Measurements from ENCODE around the gene ASCL5. TPM values are rescaled to one million over a fixed set of nuclear protein-coding genes. Genes with fewer than 3 reads are reported as not detected.

The ASCL5 gene
- polyA plus RNA-seq, 1 donor (not counting 4 experiments of a cell fraction or from before 2014, with no cell fraction given) = not detected

GRCh38 chr1:201119206-201120197, 7.5 kb downstream of the ASCL5 start:
- H3K9me3 ChIP-seq (ENCODE audit: control insufficient read depth, low read depth, low read length) = no peaks in the 10 kb centered on the region
- H3K9me1 ChIP-seq (ENCODE audit: control insufficient read depth, extremely low read depth, insufficient read depth, low read length) = no peaks in the 10 kb centered on the region
- peaks cover 8% of the 10 kb centered on the region for H3K4me1 ChIP-seq (ENCODE audit: control insufficient read depth, extremely low read depth, insufficient read depth, low read length)
- no peaks in the 10 kb centered on the region for H3K36me3 ChIP-seq (ENCODE audit: control insufficient read depth in 2 of 2, extremely low read depth in 1 of 2, insufficient read depth in 2 of 2, low read length in 2 of 2)
- no peak overlapping the region for H3K4me2 ChIP-seq (ENCODE audit: control insufficient read depth, extremely low read depth, insufficient read depth, low read depth, low read length)
- dilution Hi-C loops (cut with MboI; ENCODE audit: extremely low pct_ligation_motif_present, low sequenced_read_pairs) = no loop called here
- H4K20me1 ChIP-seq (ENCODE audit: control insufficient read depth, extremely low read depth, insufficient read depth, low read length) = no peaks in the 10 kb centered on the region
- H3K27ac ChIP-seq (ENCODE audit: control insufficient read depth, insufficient read depth, low read length) = no peak overlapping the region
- TF ChIP-seq EZH2 (IDR thresholded peaks at IDR 0.05; ENCODE audit: low read length) (no peak), CTCF (optimal IDR thresholded peaks at IDR 0.05 in 1 of 3, IDR thresholded peaks at IDR 0.05 in 1 of 3, conservative IDR thresholded peaks at IDR 0.05 in 1 of 3; ENCODE audit: extremely low read depth in 1 of 3, insufficient read depth in 2 of 3, low read length in 3 of 3) (peak; percentile 66 to 87 (median 75))
- no peak for DNase-seq (ENCODE audit: low read depth, low spot score)
- no peak overlapping the region for H3K9ac ChIP-seq (ENCODE audit: control insufficient read depth, extremely low read depth, insufficient read depth, low read length)
- no peak for FAIRE-seq
- H3K79me2 ChIP-seq (ENCODE audit: control insufficient read depth, insufficient read depth, low read length) = no peaks in the 10 kb centered on the region
- no peak overlapping the region for H2AFZ ChIP-seq (ENCODE audit: control insufficient read depth, low read length)
- peaks cover 34% of the 10 kb centered on the region for H3K27me3 ChIP-seq (ENCODE audit: control insufficient read depth, extremely low read depth, insufficient read depth, low read length)
- H3K4me3 ChIP-seq (ENCODE audit: control insufficient read depth in 2 of 3, extremely low read depth in 1 of 3, insufficient read depth in 2 of 3, low read depth in 1 of 3, low read length in 3 of 3) = no peak overlapping the region

- Histone ChIP-seq H3K27ac (ENCODE audit: control insufficient read depth, insufficient read depth, low read length) (no peak overlapping the region), H3K36me3 (ENCODE audit: control insufficient read depth in 2 of 2, extremely low read depth in 1 of 2, insufficient read depth in 2 of 2, low read length in 2 of 2) (no peaks in the 10 kb centered on the region), H3K4me1 (ENCODE audit: control insufficient read depth, extremely low read depth, insufficient read depth, low read length) (no peaks in the 10 kb centered on the region), H3K9me3 (ENCODE audit: control insufficient read depth, low read depth, low read length) (no peaks in the 10 kb centered on the region), H3K27me3 (ENCODE audit: control insufficient read depth, extremely low read depth, insufficient read depth, low read length) (peaks cover 26% of the 10 kb centered on the region), H3K79me2 (ENCODE audit: control insufficient read depth, insufficient read depth, low read length) (no peaks in the 10 kb centered on the region), H3K9ac (ENCODE audit: control insufficient read depth, extremely low read depth, insufficient read depth, low read length) (no peak overlapping the region), H3K4me3 (ENCODE audit: control insufficient read depth in 2 of 3, extremely low read depth in 1 of 3, insufficient read depth in 2 of 3, low read depth in 1 of 3, low read length in 3 of 3) (no peak overlapping the region), H3K9me1 (ENCODE audit: control insufficient read depth, extremely low read depth, insufficient read depth, low read length) (no peaks in the 10 kb centered on the region), H3K4me2 (ENCODE audit: control insufficient read depth, extremely low read depth, insufficient read depth, low read depth, low read length) (no peak overlapping the region), H4K20me1 (ENCODE audit: control insufficient read depth, extremely low read depth, insufficient read depth, low read length) (no peaks in the 10 kb centered on the region), H2AFZ (ENCODE audit: control insufficient read depth, low read length) (no peak overlapping the region)
- TF ChIP-seq EZH2 (IDR thresholded peaks at IDR 0.05; ENCODE audit: low read length) (no peak), CTCF (optimal IDR thresholded peaks at IDR 0.05 in 1 of 3, IDR thresholded peaks at IDR 0.05 in 1 of 3, conservative IDR thresholded peaks at IDR 0.05 in 1 of 3; ENCODE audit: extremely low read depth in 1 of 3, insufficient read depth in 2 of 3, low read length in 3 of 3) (no peak)
- FAIRE-seq (no peak), DNase-seq (ENCODE audit: low read depth, low spot score) (no peak)
- dilution Hi-C loops (cut with MboI; ENCODE audit: extremely low pct_ligation_motif_present, low sequenced_read_pairs) = no loop called here
Measured at GRCh38 chr1:201116091-201116490, 10.9 kb downstream of the ASCL5 start.
